MM.1S (cell line): ENCODE results near the gene TNPO3.

ENCODE experiments used
- DNase-seq: peaks from one replicate; pipeline ENCODE4 v3.0.0-alpha.2; 2015
- H2AFZ ChIP-seq: fragments of 300-600 bp; sonication (generic); 2 replicates; pipeline ENCODE4 v1.6.0; 2016; ENCODE audit warnings: antibody characterized with exemption, low read length
- H3F3A ChIP-seq: fragments of 300-600 bp; sonication (generic); 2 replicates; pipeline ENCODE4 v1.6.1; 2016; ENCODE audit warnings: mild to moderate bottlenecking, antibody characterized with exemption, low read length, moderate library complexity, mixed read lengths; ENCODE audit not compliant: insufficient read depth
- H3K27ac ChIP-seq: fragments of 300-600 bp; sonication (generic); 2 replicates; pipeline ENCODE4 v1.5.1; 2016; ENCODE audit warnings: mild to moderate bottlenecking, low read length
- H3K27me3 ChIP-seq: fragments of 300-600 bp; sonication (generic); replicated peaks from 2 replicates; pipeline ENCODE4 v1.6.0; 2016; ENCODE audit warnings: low read length; ENCODE audit not compliant: insufficient read depth
- H3K36me3 ChIP-seq: fragments of 300-600 bp; sonication (generic); replicated peaks from 2 replicates; pipeline ENCODE4 v1.6.1; 2016; ENCODE audit warnings: mild to moderate bottlenecking, low read length, mixed read lengths; ENCODE audit not compliant: insufficient read depth
- H3K4me1 ChIP-seq: fragments of 300-600 bp; sonication (generic); 2 replicates; pipeline ENCODE4 v1.6.1; 2016; ENCODE audit warnings: low read length, mixed read lengths
- H3K4me2 ChIP-seq: fragments of 300-600 bp; sonication (generic); 2 replicates; pipeline ENCODE4 v1.6.0; 2016; ENCODE audit warnings: low read depth, low read length
- H3K4me3 ChIP-seq: fragments of 300-600 bp; sonication (generic); 2 replicates; pipeline ENCODE4 v1.5.1; 2016; ENCODE audit warnings: low read length, mixed read lengths
- H3K79me2 ChIP-seq: fragments of 300-600 bp; sonication (generic); 2 replicates; pipeline ENCODE4 v1.6.1; 2016; ENCODE audit warnings: mixed run types, low read length, mixed read lengths
- H3K9ac ChIP-seq: fragments of 300-600 bp; sonication (generic); 2 replicates; pipeline ENCODE4 v1.6.1; 2016; ENCODE audit warnings: low read length, mixed read lengths
- H3K9me2 ChIP-seq: fragments of 300-600 bp; sonication (generic); replicated peaks from 2 replicates; pipeline ENCODE4 v1.6.1; 2016; ENCODE audit warnings: mild to moderate bottlenecking, low read length, mixed read lengths; ENCODE audit not compliant: insufficient read depth
- H3K9me3 ChIP-seq: fragments of 300-600 bp; sonication (generic); replicated peaks from 2 replicates; pipeline ENCODE4 v1.6.1; 2016; ENCODE audit warnings: mild to moderate bottlenecking, low read length, mixed read lengths; ENCODE audit not compliant: insufficient read depth
- H4K20me1 ChIP-seq: fragments of 300-600 bp; sonication (generic); 2 replicates; pipeline ENCODE4 v1.6.1; 2016; ENCODE audit warnings: mild to moderate bottlenecking, low read length, moderate library complexity, mixed read lengths; ENCODE audit not compliant: insufficient read depth
- CTCF ChIP-seq: fragments of 300-600 bp; sonication (generic); IDR thresholded peaks from 2 replicates; pipeline ENCODE4 v1.5.1; 2016; ENCODE audit warnings: antibody characterized with exemption, low read length, mixed read lengths
- EZH2 ChIP-seq: fragments of 300-600 bp; sonication (generic); optimal IDR thresholded peaks from 2 replicates; pipeline ENCODE3; 2017; ENCODE audit warnings: low read depth, mild to moderate bottlenecking, antibody characterized with exemption, low read length, mixed read lengths
- EZH2phosphoT487 ChIP-seq: fragments of 300-600 bp; sonication (generic); IDR thresholded peaks from 2 replicates; pipeline ENCODE4 v1.6.1; 2018; ENCODE audit warnings: antibody characterized with exemption, low read length

TNPO3 gene

GRCh38 chr7:128923411-128923800 lies 131.5 kb downstream of the TNPO3 start:
- Histone ChIP-seq H3K79me2 (no peaks in the 10 kb centered on the region), H3K9me3 (no peaks in the 10 kb centered on the region), H3K27me3 (no peaks in the 10 kb centered on the region), H3K36me3 (no peaks in the 10 kb centered on the region), H3K4me2 (no peak overlapping the region), H3K4me3 (no peak overlapping the region), H3K9ac (no peak overlapping the region), H3F3A (no peaks in the 10 kb centered on the region), H3K9me2 (no peaks in the 10 kb centered on the region), H2AFZ (no peak overlapping the region), H3K27ac (no peak overlapping the region), H4K20me1 (no peaks in the 10 kb centered on the region), H3K4me1 (peaks cover 11% of the 10 kb centered on the region)
- no peak for TF ChIP-seq EZH2
- no peak for TF ChIP-seq EZH2phosphoT487
- TF ChIP-seq CTCF, result no peak
- DNase-seq, result no peak

- H3F3A ChIP-seq, result no peaks in the 10 kb centered on the region
- H2AFZ ChIP-seq, result no peak overlapping the region
- H3K36me3 ChIP-seq, result no peaks in the 10 kb centered on the region
- H3K27me3 ChIP-seq, result no peaks in the 10 kb centered on the region
- TF ChIP-seq EZH2phosphoT487, result no peak
- no peak for TF ChIP-seq EZH2
- TF ChIP-seq CTCF, result no peak
- no peaks in the 10 kb centered on the region for H3K9me2 ChIP-seq
- H3K4me1 ChIP-seq, result peaks cover 11% of the 10 kb centered on the region
- H3K9ac ChIP-seq, result no peak overlapping the region
- H3K79me2 ChIP-seq, result no peaks in the 10 kb centered on the region
- H3K4me3 ChIP-seq, result no peak overlapping the region
- no peak overlapping the region for H3K4me2 ChIP-seq
- H3K27ac ChIP-seq, result no peak overlapping the region
- no peak for DNase-seq
- no peaks in the 10 kb centered on the region for H4K20me1 ChIP-seq
- no peaks in the 10 kb centered on the region for H3K9me3 ChIP-seq
These were observed 132.2 kb downstream of the TNPO3 start for GRCh38 chr7:128922496-128923410.

- Histone ChIP-seq H3K4me2 (no peak overlapping the region), H2AFZ (no peak overlapping the region), H3K79me2 (no peaks in the 10 kb centered on the region), H3K27ac (no peak overlapping the region), H3K27me3 (no peaks in the 10 kb centered on the region), H4K20me1 (no peaks in the 10 kb centered on the region), H3K4me1 (peaks cover 11% of the 10 kb centered on the region), H3K9me2 (no peaks in the 10 kb centered on the region), H3K36me3 (no peaks in the 10 kb centered on the region), H3K9me3 (no peaks in the 10 kb centered on the region), H3K9ac (no peak overlapping the region), H3F3A (no peaks in the 10 kb centered on the region), H3K4me3 (no peak overlapping the region)
- TF ChIP-seq EZH2 (no peak), CTCF (no peak), EZH2phosphoT487 (no peak)
- DNase-seq, result no peak
These were observed 133.0 kb downstream of the TNPO3 start for GRCh38 chr7:128921866-128922440.
